T-helper 17 cell (primary cell): ENCODE measurements around the gene BEAN1. TPM values are rescaled to one million over a fixed set of nuclear protein-coding genes. Genes with fewer than 3 reads are reported as not detected.

Experiments
- ATAC-seq: fragments of 150-1000 bp; cut with Tn5 transposase; 2 replicates; pipeline ENCODE4 v1.10.0; 2021; ENCODE audit warnings: mild to moderate bottlenecking, moderate library complexity
- DNase-seq, 3 donors: peaks; one replicate each; pipeline versions ENCODE4 v3.0.0 to v3.0.0-alpha.2; 2020 to 2021
- H3K9me3 ChIP-seq: one replicate; pipeline ENCODE4 v1.7.0; 2013; ENCODE audit warnings: low read length, mild to moderate bottlenecking; ENCODE audit not compliant: control insufficient read depth, poor library complexity, severe bottlenecking
- H3K27ac Mint-ChIP-seq: one replicate; pipeline ENCODE4 v1.8.0; 2022; ENCODE audit warnings: mild to moderate bottlenecking, moderate library complexity, mixed read lengths
- H3K27me3 Mint-ChIP-seq: one replicate; pipeline ENCODE4 v1.8.0; 2022; ENCODE audit warnings: mixed read lengths
- H3K36me3 Mint-ChIP-seq: one replicate; pipeline ENCODE4 v1.8.0; 2022; ENCODE audit warnings: low read depth, mixed read lengths
- H3K4me1 Mint-ChIP-seq: one replicate; pipeline ENCODE4 v1.8.0; 2022; ENCODE audit warnings: mild to moderate bottlenecking, mixed read lengths
- H3K4me3 Mint-ChIP-seq: one replicate; pipeline ENCODE4 v1.8.0; 2022; ENCODE audit warnings: mild to moderate bottlenecking, moderate library complexity, mixed read lengths
- total RNA-seq, 4 donors: library from RNA in 2 of 4; stranded (reverse) in 2 of 4; gene quantifications; one replicate each; pipeline ENCODE4 v1.2.3 and lab custom pipeline; 2022 to 2026

BEAN1 gene
- total RNA-seq, 2 donors from 2014 or later: not detected

GRCh38 chr16:66521951-66522771 is 95.1 kb downstream of the BEAN1 start:
- Mint-ChIP-seq H3K4me1 (peaks cover 66% of the 10 kb centered on the region), H3K27ac (peak overlapping the region; percentile 96), H3K27me3 (no peaks in the 10 kb centered on the region), H3K36me3 (no peaks in the 10 kb centered on the region), H3K4me3 (peak overlapping the region; percentile 88)
- no peaks in the 10 kb centered on the region for H3K9me3 ChIP-seq
- peak; percentile 80 for ATAC-seq
- peak; percentile 42 to 77 (median 48) for DNase-seq

DNA sequence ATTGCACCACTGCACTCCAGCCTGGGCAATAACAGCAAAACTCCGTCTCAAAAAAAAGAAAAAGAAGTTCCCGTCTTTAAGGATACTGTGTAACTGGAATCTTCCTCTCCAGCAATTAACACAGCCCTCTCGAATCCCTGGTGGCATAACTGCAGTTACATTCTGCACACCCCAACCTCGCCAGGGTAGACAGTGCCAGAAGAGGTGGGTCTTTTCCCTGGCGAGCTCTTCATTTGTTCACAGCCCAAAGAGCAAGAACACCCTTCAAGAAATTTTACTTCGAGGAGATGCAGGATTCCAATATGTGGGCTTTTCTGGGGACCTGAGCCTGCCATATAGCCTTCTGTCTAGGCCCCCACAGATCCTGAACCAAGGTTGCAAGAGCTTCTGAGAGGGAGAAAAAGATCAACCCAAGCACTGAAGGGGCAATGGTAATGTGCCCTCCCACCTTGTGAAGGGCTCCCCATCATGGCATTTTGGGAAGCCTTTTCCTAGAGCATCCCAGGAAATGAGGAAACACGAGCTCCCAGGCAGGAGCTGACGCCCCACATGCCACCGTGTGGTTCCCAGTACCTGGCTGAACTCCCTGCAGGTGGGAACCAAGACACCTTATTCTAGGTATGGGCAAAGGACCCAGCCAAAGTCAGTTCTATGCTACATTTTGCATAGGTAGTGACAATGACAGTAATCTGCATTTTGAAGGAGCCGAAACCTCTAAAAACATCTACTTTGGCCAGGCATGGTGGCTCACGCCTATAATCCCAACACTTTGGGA is 95.9 kb downstream of the BEAN1 start:
- H3K4me3 Mint-ChIP-seq: peak overlapping the region; percentile 88
- H3K9me3 ChIP-seq: no peaks in the 10 kb centered on the region
- no peak for ATAC-seq
- DNase-seq: no peak
- no peaks in the 10 kb centered on the region for H3K27me3 Mint-ChIP-seq
- peaks cover 62% of the 10 kb centered on the region for H3K4me1 Mint-ChIP-seq
- H3K27ac Mint-ChIP-seq: peak overlapping the region; percentile 96
- H3K36me3 Mint-ChIP-seq: no peaks in the 10 kb centered on the region

- peak; percentile 63 for ATAC-seq
- no peaks in the 10 kb centered on the region for H3K36me3 Mint-ChIP-seq
- H3K27ac Mint-ChIP-seq: peak overlapping the region; percentile 96
Measured at GRCh38 chr16:66523861-66524354, 96.8 kb downstream of the BEAN1 start.

GRCh38 chr16:66524601-66525164 is 97.6 kb downstream of the BEAN1 start:
- H3K9me3 ChIP-seq: no peaks in the 10 kb centered on the region
- no peaks in the 10 kb centered on the region for H3K27me3 Mint-ChIP-seq
- peaks cover 62% of the 10 kb centered on the region for H3K4me1 Mint-ChIP-seq
- no peak for DNase-seq
- H3K4me3 Mint-ChIP-seq: peak overlapping the region; percentile 73
- no peaks in the 10 kb centered on the region for H3K36me3 Mint-ChIP-seq
- ATAC-seq: peak; percentile 37
- H3K27ac Mint-ChIP-seq: peak overlapping the region; percentile 96

More at GRCh38 chr16:66523861-66524354, 96.8 kb downstream of the BEAN1 start:
- H3K9me3 ChIP-seq: no peaks in the 10 kb centered on the region
- peak overlapping the region; percentile 88 for H3K4me3 Mint-ChIP-seq
- peaks cover 64% of the 10 kb centered on the region for H3K4me1 Mint-ChIP-seq
- no peaks in the 10 kb centered on the region for H3K27me3 Mint-ChIP-seq
- DNase-seq: no peak

DNA sequence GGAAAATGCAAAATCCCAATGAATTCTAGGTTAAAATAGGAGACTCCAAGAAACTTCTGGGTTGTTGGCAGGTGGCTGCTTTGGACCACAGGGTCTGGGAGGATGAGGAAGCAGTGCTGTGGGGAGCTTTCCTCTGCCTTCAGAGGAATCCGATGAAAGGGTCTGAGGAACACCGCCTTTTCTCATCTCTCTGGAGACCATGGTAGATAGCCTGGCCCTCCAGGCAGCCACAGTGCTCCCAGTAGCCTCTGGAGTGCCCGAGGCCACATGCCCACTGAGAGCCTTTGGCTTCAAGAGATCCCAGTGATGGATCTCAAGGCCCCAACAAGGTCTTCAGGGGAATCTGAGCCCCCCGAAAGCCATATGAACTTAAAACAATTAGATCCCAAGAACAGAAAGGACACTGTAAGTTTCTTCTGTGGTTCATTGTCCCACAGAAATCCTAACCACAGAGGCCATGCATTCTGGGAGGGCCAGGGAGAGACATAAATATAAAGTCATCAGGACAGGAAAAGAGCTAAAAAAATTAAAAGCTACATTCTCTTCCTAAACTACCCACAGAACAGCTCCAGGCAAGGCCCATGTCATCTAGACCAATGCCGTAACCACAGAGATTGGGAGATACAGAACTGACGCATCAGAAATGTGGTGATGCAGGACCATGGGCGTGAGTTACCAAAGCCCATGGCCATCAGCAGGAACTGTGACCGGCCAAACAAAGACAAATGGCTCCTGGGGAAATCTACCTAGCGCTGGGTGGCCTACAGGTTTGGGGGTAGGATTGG is 98.5 kb downstream of the BEAN1 start:
- Mint-ChIP-seq H3K36me3 (no peaks in the 10 kb centered on the region), H3K4me3 (peak overlapping the region; percentile 41), H3K4me1 (peaks cover 56% of the 10 kb centered on the region), H3K27me3 (no peaks in the 10 kb centered on the region), H3K27ac (peak overlapping the region; percentile 96)
- ATAC-seq: no peak
- no peaks in the 10 kb centered on the region for H3K9me3 ChIP-seq
- no peak for DNase-seq

- H3K4me1 Mint-ChIP-seq: peaks cover 33% of the 10 kb centered on the region
Measured at GRCh38 chr16:66528294-66528693, 101.2 kb downstream of the BEAN1 start.

GRCh38 chr16:66529475-66529874 is 102.4 kb downstream of the BEAN1 start:
- no peaks in the 10 kb centered on the region for H3K36me3 Mint-ChIP-seq
- H3K4me1 Mint-ChIP-seq: peaks cover 26% of the 10 kb centered on the region
- H3K27me3 Mint-ChIP-seq: no peaks in the 10 kb centered on the region
- ATAC-seq (no peak), DNase-seq (no peak)
- H3K4me3 Mint-ChIP-seq: peak overlapping the region; percentile 12
- H3K9me3 ChIP-seq: no peaks in the 10 kb centered on the region
- peak overlapping the region; percentile 80 for H3K27ac Mint-ChIP-seq

More at GRCh38 chr16:66528294-66528693, 101.2 kb downstream of the BEAN1 start:
- Mint-ChIP-seq H3K27ac (peak overlapping the region; percentile 80), H3K36me3 (no peaks in the 10 kb centered on the region), H3K4me3 (no peak overlapping the region), H3K27me3 (no peaks in the 10 kb centered on the region)
- ATAC-seq: no peak
- no peak for DNase-seq
- H3K9me3 ChIP-seq: no peaks in the 10 kb centered on the region

Other genes starting within 250 kb of the BEAN1 start
- not detected for gene CDH5, start 60.6 kb upstream of the BEAN1 start, total RNA-seq
- 1 to 10 TPM; 7.1 to 9.4 TPM for gene TK2, start 122.8 kb downstream of the BEAN1 start, total RNA-seq
- gene CKLF, start 125.3 kb downstream of the BEAN1 start, total RNA-seq: 10 to 100 TPM; 41.6 to 42.5 TPM
- gene CMTM1, start 139.1 kb downstream of the BEAN1 start, total RNA-seq: 1 to 10 TPM; 3.3 to 3.6 TPM
- under 1 TPM in 1 of 2 donors, not detected in 1; 0.70 TPM for gene CMTM2, start 152.2 kb downstream of the BEAN1 start, total RNA-seq
- 10 to 100 TPM; 60.5 to 74.6 TPM for gene CMTM3, start 177.4 kb downstream of the BEAN1 start, total RNA-seq